K562 (cell line): ENCODE measurements around the gene MAP3K19.
"Not testable (repeated sequence)": the region's sequence is repeated elsewhere in the genome, so short reads cannot be mapped to it uniquely, and the experiment has no call there.

Experiments used
- BRF1 ChIP-seq: IDR thresholded peaks from 3 replicates; pipeline ENCODE4 v1.6.1; 2011; ENCODE audit warnings: borderline replicate concordance, mild to moderate bottlenecking; ENCODE audit not compliant: insufficient read length; ENCODE audit errors: extremely low read depth
- CBFB ChIP-seq: sonication (generic); formaldehyde crosslinking; IDR thresholded peaks from 2 replicates; pipeline ENCODE4 v1.4.0; 2020; ENCODE audit warnings: mild to moderate bottlenecking, missing genetic modification reagents
- CREM ChIP-seq: IDR thresholded peaks from 2 replicates; pipeline ENCODE4 v1.6.1; 2014; ENCODE audit warnings: antibody characterized with exemption, low read depth
- MAFG ChIP-seq: fragments of 450-650 bp; conservative IDR thresholded peaks from 2 replicates; pipeline ENCODE4 v1.6.1; 2016; ENCODE audit warnings: missing genetic modification characterization, missing compliant biosample characterization
- SRF ChIP-seq, 2 experiments: fragments of 250-450, 450-650 bp in 1 of 2; sonication (Bioruptor Pico) in 1 of 2; sonication (generic) in 1 of 2; formaldehyde crosslinking; IDR thresholded peaks; 2 replicates each; pipeline versions ENCODE4 v1.5.0 to v1.5.1; 2020 to 2022; ENCODE audit warnings: mild to moderate bottlenecking in 1 of 2, missing genetic modification reagents in 1 of 2
- TF ChIP-seq, protein P1 (sequence below), 3 experiments: IDR thresholded peaks in 2 of 3; conservative IDR thresholded peaks in 1 of 3; 2 replicates each; pipeline ENCODE4 v1.5.1; 2011 to 2012; ENCODE audit warnings: low read length in 3 of 3, mild to moderate bottlenecking in 3 of 3, control low read depth in 2 of 3, improper control_type of control experiment in 1 of 3, inconsistent platforms in 1 of 3, low read depth in 1 of 3, mixed read lengths in 1 of 3, moderate library complexity in 1 of 3; ENCODE audit not compliant: insufficient read depth in 2 of 3

GRCh38 chr2:134967166-134967565 is 80.1 kb downstream of the MAP3K19 start:
- not testable (repeated sequence) for TF ChIP-seq CBFB (CRISPR knock-in tag); SRF (CRISPR knock-in tag; IDR thresholded peaks at IDR 0.05); CREM; BRF1; MAFG (tag)
- TF ChIP-seq, protein P1, sequence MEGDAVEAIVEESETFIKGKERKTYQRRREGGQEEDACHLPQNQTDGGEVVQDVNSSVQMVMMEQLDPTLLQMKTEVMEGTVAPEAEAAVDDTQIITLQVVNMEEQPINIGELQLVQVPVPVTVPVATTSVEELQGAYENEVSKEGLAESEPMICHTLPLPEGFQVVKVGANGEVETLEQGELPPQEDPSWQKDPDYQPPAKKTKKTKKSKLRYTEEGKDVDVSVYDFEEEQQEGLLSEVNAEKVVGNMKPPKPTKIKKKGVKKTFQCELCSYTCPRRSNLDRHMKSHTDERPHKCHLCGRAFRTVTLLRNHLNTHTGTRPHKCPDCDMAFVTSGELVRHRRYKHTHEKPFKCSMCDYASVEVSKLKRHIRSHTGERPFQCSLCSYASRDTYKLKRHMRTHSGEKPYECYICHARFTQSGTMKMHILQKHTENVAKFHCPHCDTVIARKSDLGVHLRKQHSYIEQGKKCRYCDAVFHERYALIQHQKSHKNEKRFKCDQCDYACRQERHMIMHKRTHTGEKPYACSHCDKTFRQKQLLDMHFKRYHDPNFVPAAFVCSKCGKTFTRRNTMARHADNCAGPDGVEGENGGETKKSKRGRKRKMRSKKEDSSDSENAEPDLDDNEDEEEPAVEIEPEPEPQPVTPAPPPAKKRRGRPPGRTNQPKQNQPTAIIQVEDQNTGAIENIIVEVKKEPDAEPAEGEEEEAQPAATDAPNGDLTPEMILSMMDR (IDR thresholded peaks at IDR 0.05 in 2 of 3, conservative IDR thresholded peaks at IDR 0.05 in 1 of 3; ENCODE audit: insufficient read depth in 2 of 3, low read depth in 1 of 3, low read length in 3 of 3), result not testable (repeated sequence)
